ENCODE measurements around the gene PSG3.
"Not testable (repeated sequence)": the region's sequence is repeated elsewhere in the genome, so short reads cannot be mapped to it uniquely, and the experiment has no call there.

PSG3 gene

GRCh38 chr19:42740381-42740780, at the start of gene PSG3:
Gene PSG3, minus strand, starts transcription at chr19:42740481. Its CDS starts 97 bp downstream, at chr19:42740384.
- not testable (repeated sequence) for H3K4me3 ChIP-seq (ENCODE audit: low read length); DNase-seq (ENCODE audit: low read depth)

- not testable (repeated sequence) for DNase-seq (ENCODE audit: low read depth); H3K4me3 ChIP-seq (ENCODE audit: low read length)
Measured at GRCh38 chr19:42788766-42789165, 48.5 kb upstream of the PSG3 start.

- not testable (repeated sequence) for H3K4me3 ChIP-seq (ENCODE audit: low read length); DNase-seq (ENCODE audit: low read depth)
Measured at GRCh38 chr19:42787766-42788165, 47.5 kb upstream of the PSG3 start.

GRCh38 chr19:42776750-42777612, 36.7 kb upstream of the PSG3 start:
- TF ChIP-seq CTCF (conservative IDR thresholded peaks at IDR 0.05; ENCODE audit: low read depth, low read length), result peak; percentile 87
- DNase-seq (ENCODE audit: low read depth), result peak; percentile 39
- H3K4me3 ChIP-seq (ENCODE audit: low read length), result not testable (repeated sequence)

GRCh38 chr19:42774510-42775158, 34.4 kb upstream of the PSG3 start:
- not testable (repeated sequence) for DNase-seq (ENCODE audit: low read depth); H3K4me3 ChIP-seq (ENCODE audit: low read length)

- not testable (repeated sequence) for DNase-seq (ENCODE audit: low read depth); H3K4me3 ChIP-seq (ENCODE audit: low read length)
Measured at GRCh38 chr19:42767319-42767718, 27.0 kb upstream of the PSG3 start.

GRCh38 chr19:42766871-42767270, 26.6 kb upstream of the PSG3 start:
- DNase-seq (ENCODE audit: low read depth); H3K4me3 ChIP-seq (ENCODE audit: low read length): not testable (repeated sequence)

GRCh38 chr19:42764836-42765235, 24.6 kb upstream of the PSG3 start:
- TF ChIP-seq CTCF (conservative IDR thresholded peaks at IDR 0.05; ENCODE audit: low read depth, low read length), result no peak
- no peak for DNase-seq (ENCODE audit: low read depth)
- no peak overlapping the region for H3K4me3 ChIP-seq (ENCODE audit: low read length)

- peak; percentile 39 for DNase-seq (ENCODE audit: low read depth)
- TF ChIP-seq CTCF (conservative IDR thresholded peaks at IDR 0.05; ENCODE audit: low read depth, low read length), result no peak
Measured at GRCh38 chr19:42762789-42763188, 22.5 kb upstream of the PSG3 start.

GRCh38 chr19:42761924-42762295, 21.6 kb upstream of the PSG3 start:
- not testable (repeated sequence) for DNase-seq (ENCODE audit: low read depth); H3K4me3 ChIP-seq (ENCODE audit: low read length)

More at GRCh38 chr19:42762789-42763188, 22.5 kb upstream of the PSG3 start:
- H3K4me3 ChIP-seq (ENCODE audit: low read length), result no peak overlapping the region

GRCh38 chr19:42760954-42761923, 21.0 kb upstream of the PSG3 start:
- peak; percentile 97 for DNase-seq (ENCODE audit: low read depth)
- H3K4me3 ChIP-seq (ENCODE audit: low read length), result not testable (repeated sequence)
